Loucy (cell line): Measurements from ENCODE around the gene PRELP.

ENCODE experiments used
- CTCF ChIP-seq: fragments of 200-600 bp; sonication (generic); conservative IDR thresholded peaks from 2 replicates; pipeline ENCODE4 v1.5.1; 2014; ENCODE audit warnings: mild to moderate bottlenecking, antibody characterized with exemption, low read length
- EZH2phosphoT487 ChIP-seq: fragments of 200-600 bp; IDR thresholded peaks from 2 replicates; pipeline ENCODE4 v1.6.1; 2018; ENCODE audit warnings: antibody characterized with exemption, mild to moderate bottlenecking, moderate library complexity, borderline replicate concordance

- TF ChIP-seq CTCF (no peak), EZH2phosphoT487 (no peak)
These were observed 31.4 kb upstream of the PRELP start for GRCh38 chr1:203444171-203444576.
